Caco-2 (cell line): ENCODE measurements around the gene IFI27L1. TPM values are rescaled to one million over a fixed set of nuclear protein-coding genes. Genes with fewer than 3 reads are reported as not detected.

Experiments used
- BruUV-seq: library from RNA; stranded (reverse); fragments of 400-500 nt; replicated peaks from 2 replicates; lab custom pipeline; 2021; lab: Mats Ljungman, UMichigan
- CTCF ChIA-PET: fragments of 300-600 bp; sonication (Branson Sonifier 250); formaldehyde crosslinking; loops from one replicate; lab custom pipeline; 2022; ENCODE audit warnings: antibody characterized with exemption; lab: Charles Lee
- POLR2A ChIA-PET: fragments of 300-600 bp; sonication (Branson Sonifier 250); formaldehyde crosslinking; loops from one replicate; lab custom pipeline; 2022; ENCODE audit warnings: antibody characterized with exemption; lab: Charles Lee
- DNase-seq, 2 experiments: peaks; one replicate each; pipeline versions ENCODE4 v3.0.0 to v3.0.0-alpha.2; 2020 to 2022
- H3K27me3 ChIP-seq: replicated peaks from 2 replicates; pipeline ENCODE4 v1.6.0; 2011; ENCODE audit warnings: low read length; ENCODE audit not compliant: control insufficient read depth, insufficient read depth
- H3K36me3 ChIP-seq: 2 replicates; pipeline ENCODE4 v1.5.1; 2011; ENCODE audit warnings: low read length; ENCODE audit not compliant: control insufficient read depth, insufficient read depth
- H3K4me1 ChIP-seq: fragments of 250-450 bp; sonication (Bioruptor Pico); 2 replicates; pipeline ENCODE4 v1.5.1; 2020; ENCODE audit warnings: mild to moderate bottlenecking
- H3K4me3 ChIP-seq: 2 replicates; pipeline ENCODE4 v1.5.1; 2011; ENCODE audit warnings: low read depth, mild to moderate bottlenecking, control low read depth, low read length
- H3K9me3 ChIP-seq: fragments of 250-450 bp; sonication (Bioruptor Pico); 2 replicates; pipeline ENCODE4 v1.5.1; 2020; ENCODE audit warnings: mild to moderate bottlenecking, moderate library complexity
- H3K27ac Mint-ChIP-seq: one replicate; pipeline ENCODE4 v1.8.0; 2022; ENCODE audit warnings: mixed read lengths; ENCODE audit not compliant: unreplicated experiment
- H3K27me3 Mint-ChIP-seq: one replicate; pipeline ENCODE4 v1.8.0; 2022; ENCODE audit warnings: mixed read lengths; ENCODE audit not compliant: insufficient read depth, unreplicated experiment
- H3K36me3 Mint-ChIP-seq: one replicate; pipeline ENCODE4 v1.8.0; 2022; ENCODE audit warnings: mild to moderate bottlenecking, mixed read lengths; ENCODE audit not compliant: insufficient read depth, unreplicated experiment
- H3K4me1 Mint-ChIP-seq: one replicate; pipeline ENCODE4 v1.8.0; 2022; ENCODE audit warnings: low read depth, mixed read lengths; ENCODE audit not compliant: unreplicated experiment
- H3K4me3 Mint-ChIP-seq: one replicate; pipeline ENCODE4 v1.8.0; 2022; ENCODE audit warnings: mild to moderate bottlenecking, moderate library complexity, mixed read lengths; ENCODE audit not compliant: unreplicated experiment
- H3K9me3 Mint-ChIP-seq: one replicate; pipeline ENCODE4 v1.8.0; 2022; ENCODE audit warnings: mixed read lengths; ENCODE audit not compliant: unreplicated experiment
- CTCF ChIP-seq, 2 experiments: fragments of 200-600 bp in 1 of 2; IDR thresholded peaks; 1 replicate in 1 of 2; 2 replicates in 1 of 2; pipeline versions ENCODE4 v1.5.1 to v1.8.0; 2011 to 2022; ENCODE audit warnings: antibody characterized with exemption in 1 of 2, control low read depth in 1 of 2, inconsistent platforms in 1 of 2, low read depth in 1 of 2, low read length in 1 of 2, mild to moderate bottlenecking in 1 of 2, moderate library complexity in 1 of 2; ENCODE audit not compliant: insufficient read depth in 1 of 2, severe bottlenecking in 1 of 2, unreplicated experiment in 1 of 2
- intact Hi-C: fragments of 100-400 bp; cut with micrococcal nuclease; formaldehyde crosslinking; loops from one replicate; pipeline ENCODE4 v1.10.0; 2022; ENCODE audit not compliant: unreplicated experiment
- total RNA-seq: library from RNA; stranded (reverse); gene quantifications from 2 replicates; pipeline ENCODE4 v1.2.3, GENCODE V29; 2022

Gene IFI27L1
- total RNA-seq, 1 experiment from 2014 or later = 13.6 TPM

GRCh38 chr14:94099006-94099405 is 17.9 kb downstream of the IFI27L1 start:
- BruUV-seq = no TSS peak
- no peak for DNase-seq
- no peaks in the 10 kb centered on the region for H3K27me3 ChIP-seq
- H3K27ac Mint-ChIP-seq = no peak overlapping the region
- no peaks in the 10 kb centered on the region for H3K9me3 ChIP-seq
- no peak for TF ChIP-seq CTCF (IDR thresholded peaks at IDR 0.05; ENCODE audit: insufficient read depth in 1 of 2, low read depth in 1 of 2, low read length in 1 of 2, severe bottlenecking in 1 of 2, unreplicated experiment in 1 of 2)
- H3K36me3 ChIP-seq = no peaks in the 10 kb centered on the region
- no peak overlapping the region for H3K4me3 ChIP-seq
- no peak overlapping the region for H3K4me3 Mint-ChIP-seq
- no peaks in the 10 kb centered on the region for H3K4me1 Mint-ChIP-seq
- H3K4me1 ChIP-seq = no peaks in the 10 kb centered on the region
- ChIA-PET CTCF (interaction anchor here (0.7 kb wide), 1 partner anchor 39 kb away, joined by 4 read pairs; no protein-coding TSS in a partner anchor), POLR2A (no interaction called here)
- H3K27me3 Mint-ChIP-seq = no peaks in the 10 kb centered on the region
- intact Hi-C loops = no loop called here
- peaks cover 4% of the 10 kb centered on the region for H3K36me3 Mint-ChIP-seq
- no peaks in the 10 kb centered on the region for H3K9me3 Mint-ChIP-seq

GRCh38 chr14:94100847-94101246 is 19.7 kb downstream of the IFI27L1 start:
- Mint-ChIP-seq H3K27me3 (no peaks in the 10 kb centered on the region), H3K4me3 (no peak overlapping the region), H3K4me1 (no peaks in the 10 kb centered on the region), H3K9me3 (no peaks in the 10 kb centered on the region), H3K36me3 (peaks cover 4% of the 10 kb centered on the region), H3K27ac (no peak overlapping the region)
- ChIA-PET CTCF (no interaction called here), POLR2A (no interaction called here)
- Histone ChIP-seq H3K4me1 (no peaks in the 10 kb centered on the region), H3K4me3 (no peak overlapping the region), H3K27me3 (no peaks in the 10 kb centered on the region), H3K9me3 (no peaks in the 10 kb centered on the region), H3K36me3 (no peaks in the 10 kb centered on the region)
- intact Hi-C loops = no loop called here
- BruUV-seq = no TSS peak
- no peak for DNase-seq
- no peak for TF ChIP-seq CTCF (IDR thresholded peaks at IDR 0.05; ENCODE audit: insufficient read depth in 1 of 2, low read depth in 1 of 2, low read length in 1 of 2, severe bottlenecking in 1 of 2, unreplicated experiment in 1 of 2)

- Mint-ChIP-seq H3K36me3 (peaks cover 4% of the 10 kb centered on the region), H3K9me3 (no peaks in the 10 kb centered on the region), H3K4me1 (no peaks in the 10 kb centered on the region), H3K4me3 (no peak overlapping the region), H3K27me3 (no peaks in the 10 kb centered on the region), H3K27ac (no peak overlapping the region)
- no peaks in the 10 kb centered on the region for H3K27me3 ChIP-seq
- no peaks in the 10 kb centered on the region for H3K36me3 ChIP-seq
- no peaks in the 10 kb centered on the region for H3K4me1 ChIP-seq
- DNase-seq = no peak
- no TSS peak for BruUV-seq
- H3K4me3 ChIP-seq = no peak overlapping the region
- intact Hi-C loops = no loop called here
- POLR2A ChIA-PET = no interaction called here
- CTCF ChIA-PET = interaction anchor here (0.6 kb wide), 1 partner anchor 25 kb away, joined by 3 read pairs; no protein-coding TSS in a partner anchor
- H3K9me3 ChIP-seq = no peaks in the 10 kb centered on the region
- no peak for TF ChIP-seq CTCF (IDR thresholded peaks at IDR 0.05; ENCODE audit: insufficient read depth in 1 of 2, low read depth in 1 of 2, low read length in 1 of 2, severe bottlenecking in 1 of 2, unreplicated experiment in 1 of 2)
Observed at GRCh38 chr14:94101748-94102147, 20.6 kb downstream of the IFI27L1 start.
